K562 (cell line): Measurements from ENCODE around the gene HAGHL. TPM values are rescaled to one million over a fixed set of nuclear protein-coding genes. Genes with fewer than 3 reads are reported as not detected.

Source experiments
- ATF7 ChIP-seq: fragments of 450-650 bp; IDR thresholded peaks from 2 replicates; pipeline ENCODE4 v1.7.1; 2014; ENCODE audit warnings: mild to moderate bottlenecking, moderate library complexity
- BACH1 ChIP-seq: fragments of 200-800 bp; sonication (Bioruptor generic); IDR thresholded peaks from 2 replicates; pipeline ENCODE4 v1.6.1; 2016; ENCODE audit warnings: missing genetic modification characterization, missing compliant biosample characterization
- DIDO1 ChIP-seq: fragments of 450-650 bp; IDR thresholded peaks from 2 replicates; pipeline ENCODE4 v1.6.1; 2016; ENCODE audit warnings: low read depth, missing biosample characterization, missing genetic modification characterization
- ETS1 ChIP-seq: conservative IDR thresholded peaks from 2 replicates; pipeline ENCODE4 v1.6.1; 2011; ENCODE audit warnings: low read depth, mild to moderate bottlenecking, low read length; ENCODE audit not compliant: control insufficient read depth
- GATAD2A ChIP-seq: fragments of 450-650 bp; IDR thresholded peaks from 2 replicates; pipeline ENCODE4 v1.6.1; 2017
- HINFP ChIP-seq: fragments of 450-650 bp; conservative IDR thresholded peaks from 2 replicates; pipeline ENCODE4 v1.6.1; 2016; ENCODE audit warnings: missing genetic modification characterization, low read depth, mild to moderate bottlenecking, control low read depth, missing compliant biosample characterization
- MYC ChIP-seq, 2 experiments: fragments of 250-450 bp in 1 of 2; sonication (Bioruptor Pico) in 1 of 2; IDR thresholded peaks; 2 replicates each; pipeline versions ENCODE4 v1.5.1 to v1.6.1; 2012 to 2021; ENCODE audit warnings: low read depth in 2 of 2, borderline replicate concordance in 1 of 2, improper control_type of control experiment in 1 of 2, low read length in 1 of 2, mild to moderate bottlenecking in 1 of 2, moderate library complexity in 1 of 2
- NR4A1 ChIP-seq, 2 experiments: fragments of 250-450 bp in 1 of 2; fragments of 450-650 bp in 1 of 2; sonication (Bioruptor Pico) in 1 of 2; IDR thresholded peaks; 2 replicates each; pipeline versions ENCODE4 v1.4.0 to v1.6.1; 2016 to 2020; ENCODE audit warnings: mild to moderate bottlenecking in 2 of 2, missing compliant biosample characterization in 1 of 2, missing genetic modification characterization in 1 of 2, moderate library complexity in 1 of 2
- POLR2H ChIP-seq: IDR thresholded peaks from 2 replicates; pipeline ENCODE4 v1.6.1; 2016; ENCODE audit warnings: missing genetic modification characterization, low read depth, mild to moderate bottlenecking, control low read depth, missing compliant biosample characterization, moderate library complexity
- STAT5A ChIP-seq: IDR thresholded peaks from 2 replicates; pipeline ENCODE4 v1.6.1; 2012; ENCODE audit warnings: low read length, inconsistent platforms, borderline replicate concordance
- ZNF23 ChIP-seq: fragments of 250-450 bp; sonication (Bioruptor Pico); IDR thresholded peaks from 2 replicates; pipeline ENCODE4 v1.4.0; 2020; ENCODE audit warnings: mild to moderate bottlenecking
- ZNF263 ChIP-seq: sonication (generic); formaldehyde crosslinking; IDR thresholded peaks from 2 replicates; pipeline ENCODE4 v1.8.0; 2022; ENCODE audit warnings: mild to moderate bottlenecking, missing genetic modification reagents, borderline replicate concordance
- ZNF354B ChIP-seq: fragments of 250-450 bp; sonication (Bioruptor Pico); IDR thresholded peaks from 2 replicates; pipeline ENCODE4 v1.4.0; 2020
- ZNF561 ChIP-seq: fragments of 450-650 bp; formaldehyde crosslinking; conservative IDR thresholded peaks from 2 replicates; pipeline ENCODE4 v1.4.0; 2020; ENCODE audit warnings: mild to moderate bottlenecking, moderate library complexity
- polyA plus RNA-seq, 8 experiments: library from polyadenylated mRNA; depleted of rRNA in 4 of 8; stranded (reverse) in 5 of 8; unstranded in 3 of 8; fragments of >200 nt; fragmentation: Nextera tagmentation in 2 of 8; fragmentation: Illumina TruSeq in 1 of 8; extraction: Ambion mirVana in 2 of 8; extraction: Trizol in 1 of 8; gene quantifications; 2 replicates each; pipeline versions ENCODE4 v1.2.1 to v1.2.3, GENCODE V29; 2011 to 2014; ENCODE audit warnings: inconsistent platforms in 1 of 8, missing spikeins in 1 of 8
- total RNA-seq, 7 experiments: library from RNA; depleted of rRNA in 6 of 7; stranded (reverse); fragments of >200 nt in 6 of 7; fragmentation: Illumina TruSeq in 2 of 7; extraction: Trizol in 2 of 7; gene quantifications; 2 replicates each; pipeline versions ENCODE4 v1.2.1 to v1.2.3, GENCODE V29; 2011 to 2021; ENCODE audit warnings: low replicate concordance in 1 of 7

HAGHL gene
- total and polyA plus RNA-seq, 9 of the 15 experiments (the other 6 are each of a cell fraction or from before 2014, with no cell fraction given): 0.31 to 83.4 (median 20.7) TPM

- TF ChIP-seq ETS1: 0 out of 2 replicates have a peak, but pooled peaks have one; percentile 33
- no peak for TF ChIP-seq STAT5A
- no peak for TF ChIP-seq HINFP (tag)
- TF ChIP-seq NR4A1 (CRISPR knock-in tag; IDR thresholded peaks at IDR 0.05): no peak
- TF ChIP-seq NR4A1 (tag; IDR thresholded peaks at IDR 0.05): no peak
- TF ChIP-seq ZNF354B (CRISPR knock-in tag): no peak
- peak; percentile 63 for TF ChIP-seq MYC (IDR thresholded peaks at IDR 0.05; ENCODE audit: low read depth, low read length)
- TF ChIP-seq MYC (CRISPR knock-in tag; IDR thresholded peaks at IDR 0.05; ENCODE audit: borderline replicate concordance, low read depth): 0 out of 2 replicates have a peak, but pooled peaks have one; percentile 56
- no peak for TF ChIP-seq POLR2H (tag)
- peak; percentile 45; the same call in 1 of the 2 replicates for TF ChIP-seq ATF7
- TF ChIP-seq ZNF561 (CRISPR knock-in tag): no peak
- no peak for TF ChIP-seq DIDO1 (tag)
- no peak for TF ChIP-seq BACH1 (tag)
- no peak for TF ChIP-seq ZNF23 (CRISPR knock-in tag)
- peak; percentile 70; the same call in 1 of the 2 replicates for TF ChIP-seq ZNF263
- no peak for TF ChIP-seq GATAD2A
Observed at GRCh38 chr16:695355-696089, 31.4 kb upstream of the HAGHL start (continued).
